ENCODE data around the gene PTPRU. TPM values are rescaled to one million over a fixed set of nuclear protein-coding genes. Genes with fewer than 3 reads are reported as not detected.

The PTPRU gene
- total and polyA plus RNA-seq, 2 of the 8 experiments (the other 6 are each of a cell fraction or from before 2014, with no cell fraction given), result 33.8 to 41.8 TPM

GRCh38 chr1:29211086-29212030 is 25.0 kb upstream of the PTPRU start (continued):
- no peak for TF ChIP-seq SAP30 (IDR thresholded peaks at IDR 0.05; ENCODE audit: insufficient read depth, insufficient replicate concordance, low read length)
- no peak for TF ChIP-seq NRF1 (IDR thresholded peaks at IDR 0.05; ENCODE audit: low read depth, low read length)
- no peak for TF ChIP-seq EZH2 (IDR thresholded peaks at IDR 0.05; ENCODE audit: low read depth, low read length, severe bottlenecking)
- no peak for TF ChIP-seq CHD1 (IDR thresholded peaks at IDR 0.05; ENCODE audit: low read depth, low read length)
- TF ChIP-seq TAF1 (IDR thresholded peaks at IDR 0.05; ENCODE audit: low read depth, low read length), result no peak

All from H1 (cell line).